Measurements from ENCODE around the gene MTMR1.

MTMR1 gene

GRCh38 chrX:150688911-150689451 is 4.2 kb upstream of the MTMR1 start:
- TF ChIP-seq CTCF (IDR thresholded peaks at IDR 0.05; ENCODE audit: poor library complexity, severe bottlenecking), result no peak
- H3K27ac ChIP-seq (ENCODE audit: poor library complexity, severe bottlenecking), result peak overlapping the region; percentile 97
- H3K27me3 ChIP-seq (ENCODE audit: insufficient read depth, poor library complexity, severe bottlenecking), result no peaks in the 10 kb centered on the region
- H3K4me1 ChIP-seq (ENCODE audit: insufficient read depth, poor library complexity, severe bottlenecking), result peaks cover 16% of the 10 kb centered on the region
- H3K36me3 ChIP-seq (ENCODE audit: low read depth), result no peaks in the 10 kb centered on the region
- ATAC-seq (ENCODE audit: low read depth) (peak; percentile 79), DNase-seq (ENCODE audit: low spot score) (peak; percentile 58)
- no peak overlapping the region for H3K4me3 ChIP-seq (ENCODE audit: severe bottlenecking)
- H3K9me3 ChIP-seq (ENCODE audit: severe bottlenecking), result peaks cover 4% of the 10 kb centered on the region

- TF ChIP-seq CTCF (IDR thresholded peaks at IDR 0.05; ENCODE audit: poor library complexity, severe bottlenecking), result no peak
- ATAC-seq (ENCODE audit: low read depth) (peak; percentile 35; the same call in 2 of the 3 replicates), DNase-seq (ENCODE audit: low spot score) (peak; percentile 75)
- Histone ChIP-seq H3K36me3 (ENCODE audit: low read depth) (no peaks in the 10 kb centered on the region), H3K4me3 (ENCODE audit: severe bottlenecking) (no peak overlapping the region), H3K9me3 (ENCODE audit: severe bottlenecking) (peaks cover 4% of the 10 kb centered on the region), H3K27me3 (ENCODE audit: insufficient read depth, poor library complexity, severe bottlenecking) (no peaks in the 10 kb centered on the region), H3K4me1 (ENCODE audit: insufficient read depth, poor library complexity, severe bottlenecking) (peaks cover 23% of the 10 kb centered on the region), H3K27ac (ENCODE audit: poor library complexity, severe bottlenecking) (peak overlapping the region; percentile 97)
Observed at GRCh38 chrX:150690126-150690525, 3.1 kb upstream of the MTMR1 start.

- H3K27me3 ChIP-seq (ENCODE audit: insufficient read depth, poor library complexity, severe bottlenecking), result no peaks in the 10 kb centered on the region
- TF ChIP-seq CTCF (IDR thresholded peaks at IDR 0.05; ENCODE audit: poor library complexity, severe bottlenecking), result no peak
- peaks cover 30% of the 10 kb centered on the region for H3K4me1 ChIP-seq (ENCODE audit: insufficient read depth, poor library complexity, severe bottlenecking)
- peaks cover 4% of the 10 kb centered on the region for H3K9me3 ChIP-seq (ENCODE audit: severe bottlenecking)
- ATAC-seq (ENCODE audit: low read depth) (no peak), DNase-seq (ENCODE audit: low spot score) (no peak)
- H3K27ac ChIP-seq (ENCODE audit: poor library complexity, severe bottlenecking), result peak overlapping the region; percentile 97
- H3K4me3 ChIP-seq (ENCODE audit: severe bottlenecking), result peak overlapping the region; percentile 52
- peaks cover 3% of the 10 kb centered on the region; the same call in 1 of the 2 replicates for H3K36me3 ChIP-seq (ENCODE audit: low read depth)
Observed at GRCh38 chrX:150692296-150692695, 900 bp upstream of the MTMR1 start.

GRCh38 chrX:150693725-150694574 is 754 bp downstream of the MTMR1 start:
- H3K4me1 ChIP-seq (ENCODE audit: insufficient read depth, poor library complexity, severe bottlenecking), result peaks cover 34% of the 10 kb centered on the region
- peak; percentile 73 for DNase-seq (ENCODE audit: low spot score)
- H3K27me3 ChIP-seq (ENCODE audit: insufficient read depth, poor library complexity, severe bottlenecking), result no peaks in the 10 kb centered on the region
- H3K27ac ChIP-seq (ENCODE audit: poor library complexity, severe bottlenecking), result peak overlapping the region; percentile 97
- H3K9me3 ChIP-seq (ENCODE audit: severe bottlenecking), result peaks cover 4% of the 10 kb centered on the region
- H3K36me3 ChIP-seq (ENCODE audit: low read depth), result peaks cover 14% of the 10 kb centered on the region
- TF ChIP-seq CTCF (IDR thresholded peaks at IDR 0.05; ENCODE audit: poor library complexity, severe bottlenecking), result no peak
- ATAC-seq (ENCODE audit: low read depth), result peak; percentile 73
- H3K4me3 ChIP-seq (ENCODE audit: severe bottlenecking), result peak overlapping the region; percentile 52

All from RWPE2 (cell line).